GM19328 (cell line): Measurements from ENCODE around the gene PEX16.
A peak's percentile ranks its signal among the peaks of the same experiment; 100 is the strongest.
"Not testable (repeated sequence)": the region's sequence is repeated elsewhere in the genome, so short reads cannot be mapped to it uniquely, and the experiment has no call there.

ENCODE experiments used
- ATAC-seq: cut with Tn5 transposase; IDR thresholded peaks from one replicate; pipeline ENCODE4 v1.9.1; 2021; ENCODE audit warnings: mild to moderate bottlenecking, moderate library complexity; ENCODE audit not compliant: unreplicated experiment

The PEX16 gene

DNA sequence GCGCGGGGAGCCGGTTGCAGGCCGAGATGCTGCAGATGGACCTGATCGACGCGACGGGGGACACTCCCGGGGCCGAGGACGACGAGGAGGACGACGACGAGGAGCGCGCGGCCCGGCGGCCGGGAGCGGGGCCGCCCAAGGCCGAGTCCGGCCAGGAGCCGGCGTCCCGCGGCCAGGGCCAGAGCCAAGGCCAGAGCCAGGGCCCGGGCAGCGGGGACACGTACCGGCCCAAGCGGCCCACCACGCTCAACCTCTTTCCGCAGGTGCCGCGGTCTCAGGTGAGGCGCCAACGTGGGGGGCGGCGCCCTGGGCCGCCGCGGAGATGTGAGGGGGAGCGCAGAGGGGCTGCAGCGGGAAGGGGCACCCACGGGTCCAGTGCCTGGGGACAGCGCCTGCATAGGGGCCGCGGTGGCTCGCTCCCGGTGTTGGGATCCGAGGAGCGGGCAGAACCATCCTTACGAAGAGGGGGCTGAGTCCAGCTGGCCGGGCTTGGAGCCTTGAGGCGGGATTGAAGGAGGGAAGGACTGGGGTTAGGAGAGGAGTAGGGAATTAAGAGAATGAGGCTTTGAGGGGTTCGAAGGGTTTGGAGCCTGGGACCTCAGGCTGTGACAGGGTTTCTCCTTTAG is 17.4 kb downstream of the PEX16 start:
- ATAC-seq: not testable (repeated sequence)

- ATAC-seq: no peak
These were observed 18.1 kb downstream of the PEX16 start for GRCh38 chr11:45899448-45900174.

GRCh38 chr11:45899086-45899447 is 18.6 kb downstream of the PEX16 start:
- ATAC-seq: no peak

DNA sequence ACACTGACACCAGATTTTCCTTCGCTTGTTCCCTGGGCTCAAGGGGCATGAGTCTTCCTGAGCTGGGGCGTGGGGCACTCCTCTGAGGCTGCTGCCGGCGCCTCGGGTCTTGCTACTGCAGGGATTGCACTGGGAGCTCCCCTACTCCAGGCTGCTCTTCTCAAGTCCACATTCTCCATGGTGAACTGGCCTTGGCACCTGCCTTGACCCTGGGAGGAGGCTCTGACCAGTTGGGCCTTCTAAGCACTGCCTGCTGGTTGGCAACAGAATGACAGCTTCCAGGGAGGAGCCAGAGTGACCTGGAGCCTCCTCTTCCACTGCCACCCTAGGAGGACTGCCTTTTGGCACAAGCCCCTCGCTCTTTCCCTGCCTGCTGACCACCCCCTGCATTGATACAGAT is 20.1 kb downstream of the PEX16 start:
- ATAC-seq: no peak

DNA sequence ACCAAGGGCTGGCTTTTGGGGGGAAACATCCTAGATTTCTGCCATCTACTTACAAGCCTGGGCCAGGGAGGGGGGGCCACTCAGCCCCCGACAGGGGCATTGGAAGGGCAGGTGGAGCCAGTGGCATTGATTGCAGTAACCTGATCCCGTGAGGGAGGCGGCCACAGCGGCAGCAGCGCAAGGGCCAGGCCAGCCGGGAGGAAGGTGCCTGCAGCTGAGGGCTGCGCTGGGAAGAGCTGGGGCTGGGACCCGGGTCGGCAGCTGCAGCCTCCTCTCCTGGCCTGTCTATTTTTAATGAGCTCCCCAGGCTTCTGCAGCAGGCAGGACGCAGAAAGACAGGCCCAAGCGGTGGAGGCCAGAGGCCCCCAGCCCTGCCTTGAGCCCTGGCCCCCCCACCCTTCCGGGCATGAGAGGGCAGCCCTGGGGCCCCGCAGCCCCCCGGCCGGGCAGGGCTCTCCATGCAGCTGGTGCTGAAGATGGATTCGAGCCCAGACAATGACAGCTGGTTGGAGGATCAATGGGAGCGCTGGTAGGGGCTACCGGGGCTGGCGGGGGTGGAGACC is 21.2 kb downstream of the PEX16 start:
- no peak for ATAC-seq

DNA sequence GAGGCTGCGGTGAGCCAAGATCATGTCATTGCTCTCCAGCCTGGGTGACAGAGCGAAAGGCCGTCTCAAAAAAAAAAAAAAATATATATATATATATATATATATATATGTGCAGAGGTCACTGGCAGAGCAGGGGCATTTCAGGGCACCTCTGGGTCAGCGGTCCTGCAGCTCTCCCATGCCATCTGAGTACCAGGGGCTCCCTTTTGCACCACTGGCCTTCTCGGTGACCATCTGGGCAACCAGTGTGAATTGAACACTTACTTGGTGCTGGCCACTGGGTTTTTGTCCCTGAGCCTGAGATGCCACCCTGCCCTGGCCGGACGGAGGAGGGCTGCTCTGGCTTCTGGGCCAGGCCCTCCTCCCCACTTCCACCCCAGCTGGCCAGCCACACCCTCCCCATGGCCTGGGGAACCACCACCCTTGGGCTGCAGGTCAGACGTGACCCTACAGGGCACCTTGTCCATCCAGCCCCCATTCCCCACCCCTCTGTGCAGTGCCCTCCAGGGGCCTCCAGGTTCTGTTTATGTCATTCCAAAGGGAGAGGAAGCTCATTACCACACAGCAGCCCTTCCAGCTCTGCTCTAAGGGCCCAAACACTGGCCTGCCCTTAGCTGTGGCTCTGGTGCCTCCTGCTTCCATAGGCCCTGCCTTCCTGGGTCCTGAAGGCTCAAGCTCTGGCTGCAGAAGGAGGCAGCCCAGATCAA is 22.0 kb downstream of the PEX16 start:
- ATAC-seq: no peak

GRCh38 chr11:45894555-45895247 is 23.0 kb downstream of the PEX16 start:
- no peak for ATAC-seq

- no peak for ATAC-seq
These were observed 24.8 kb downstream of the PEX16 start for GRCh38 chr11:45892856-45893255.

- no peak for ATAC-seq
These were observed 26.7 kb downstream of the PEX16 start for GRCh38 chr11:45890886-45891550.

DNA sequence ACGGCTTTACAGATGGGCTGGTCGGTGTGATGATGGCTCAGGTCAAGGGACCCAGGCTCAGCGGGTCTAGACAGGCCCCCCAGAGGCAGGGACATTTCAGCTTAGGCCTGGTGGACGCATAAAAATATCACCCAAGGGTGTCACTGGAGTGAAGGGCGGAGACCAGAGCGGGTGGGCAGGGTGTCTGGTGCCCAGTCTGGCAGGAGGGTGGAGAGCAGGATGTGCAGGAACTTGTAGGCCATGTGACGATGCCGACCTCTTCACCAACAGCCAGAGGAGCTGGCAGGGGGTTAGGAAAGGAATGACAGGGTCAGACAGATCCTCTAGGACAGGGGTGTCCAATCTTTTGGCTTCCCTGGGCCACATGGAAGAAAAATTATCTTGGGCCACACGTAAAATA is 27.7 kb downstream of the PEX16 start:
- ATAC-seq: no peak

GRCh38 chr11:45889555-45889954 is 28.1 kb downstream of the PEX16 start:
- no peak for ATAC-seq

GRCh38 chr11:45887587-45887986 is 30.1 kb downstream of the PEX16 start:
- ATAC-seq: no peak

DNA sequence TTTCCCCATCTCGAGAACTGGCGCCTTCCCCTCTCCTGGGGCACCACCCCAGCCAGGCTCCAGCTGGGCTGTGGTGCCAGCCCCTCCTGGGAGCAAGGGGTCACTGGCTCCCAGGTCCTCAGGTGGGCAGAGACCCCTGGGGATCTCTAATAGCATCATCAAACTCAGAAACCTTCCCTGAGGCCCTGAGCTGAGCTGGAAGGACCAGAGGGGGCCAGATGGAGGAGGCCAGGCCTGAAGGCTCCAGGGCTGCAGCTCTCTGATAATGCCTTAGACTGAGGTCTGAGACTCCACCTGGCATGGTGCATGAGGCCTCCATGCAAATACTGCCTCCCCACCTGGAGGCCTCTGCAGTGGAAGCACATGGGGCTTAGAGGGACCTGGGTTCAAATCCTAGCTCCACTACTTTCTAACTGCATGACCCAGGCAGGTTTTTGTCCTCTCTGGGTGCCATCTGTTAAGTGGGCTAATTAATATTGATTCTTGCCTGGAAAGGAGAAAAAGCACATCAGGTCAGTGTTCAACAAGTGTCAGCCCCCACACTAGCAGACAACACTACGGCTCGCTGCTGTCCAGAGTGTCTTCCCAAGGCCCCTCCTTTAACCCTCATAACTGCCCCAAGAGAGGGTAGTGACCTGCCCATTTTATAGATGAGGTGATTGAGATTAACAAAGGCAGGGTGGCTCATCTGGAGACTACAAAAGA is 30.7 kb downstream of the PEX16 start:
- ATAC-seq: no peak

DNA sequence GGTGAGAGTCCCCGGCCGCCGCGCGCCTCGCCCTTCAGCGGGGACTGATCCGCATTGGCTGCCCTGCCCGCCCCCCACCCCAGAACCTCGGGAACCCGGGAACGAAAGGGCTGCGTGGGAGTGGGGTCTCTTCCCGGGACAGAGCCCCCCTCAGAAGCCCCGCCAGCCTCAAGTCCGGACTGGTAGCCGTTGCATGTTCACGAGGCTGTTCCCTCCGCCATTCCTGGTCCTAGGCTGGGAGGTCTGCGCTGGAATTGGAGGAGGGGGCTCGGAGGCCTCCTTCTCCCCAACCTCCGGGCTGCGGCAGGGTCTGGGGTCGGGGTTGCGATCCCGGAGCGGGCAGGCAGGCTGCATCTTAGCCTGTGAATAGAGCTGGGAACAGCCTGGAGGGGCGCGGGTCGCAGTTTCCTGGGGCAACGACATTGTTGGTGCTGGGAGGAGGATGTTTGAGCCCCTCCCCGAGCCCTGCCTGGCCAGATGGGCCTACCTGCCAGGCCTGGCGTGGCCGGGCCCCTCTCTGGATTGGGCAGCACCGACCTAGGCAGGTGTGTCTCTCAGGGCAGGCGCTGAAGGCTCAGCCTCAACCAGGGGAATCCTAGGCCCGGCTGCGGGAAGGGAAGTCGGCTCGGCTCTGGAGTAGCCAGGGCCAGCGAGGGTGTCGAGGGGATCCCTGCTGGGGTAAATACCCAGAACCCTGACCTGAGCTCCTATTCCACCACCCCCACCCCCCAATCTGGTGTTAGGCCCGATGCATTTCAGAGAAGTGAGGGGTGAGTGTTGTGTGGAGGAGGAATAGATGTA is 31.6 kb downstream of the PEX16 start:
- ATAC-seq: no peak

DNA sequence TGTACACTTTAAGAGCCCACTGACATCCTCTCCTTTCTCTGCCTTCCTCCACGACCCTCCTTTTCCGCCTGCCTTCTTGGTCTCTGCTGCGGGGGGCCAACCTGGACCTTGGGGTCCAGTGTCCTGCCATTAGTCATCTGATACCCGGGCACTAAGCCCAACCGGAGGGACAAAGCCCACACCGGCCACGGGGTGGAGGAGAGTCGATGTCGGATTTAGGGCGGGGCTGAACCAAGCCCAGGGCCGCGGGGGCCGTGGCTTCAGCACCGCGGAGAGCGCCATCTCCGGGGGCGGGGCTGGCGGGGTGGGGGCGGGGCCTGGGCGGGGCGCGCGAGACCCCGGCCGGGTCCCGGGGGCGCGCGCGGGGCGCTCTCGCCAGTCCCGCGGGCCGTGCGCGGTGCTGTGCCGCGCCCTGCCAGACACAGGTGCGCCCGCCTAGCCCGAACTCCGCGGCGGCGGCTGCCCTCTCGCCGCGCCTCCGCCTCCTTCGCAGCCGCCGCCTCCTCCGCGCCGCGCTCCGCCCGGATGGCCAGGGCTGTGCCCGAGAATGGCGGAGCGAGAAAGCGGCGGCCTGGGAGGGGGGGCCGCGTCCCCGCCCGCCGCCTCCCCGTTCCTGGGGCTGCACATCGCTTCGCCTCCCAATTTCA is 32.3 kb downstream of the PEX16 start, which contains the start of gene MAPK8IP1:
TSS of gene MAPK8IP1 (plus strand) at position 378 of the 647 bp plus-strand sequence. CDS start at position 548, 170 bp downstream.
- ATAC-seq: peak; percentile 66

DNA sequence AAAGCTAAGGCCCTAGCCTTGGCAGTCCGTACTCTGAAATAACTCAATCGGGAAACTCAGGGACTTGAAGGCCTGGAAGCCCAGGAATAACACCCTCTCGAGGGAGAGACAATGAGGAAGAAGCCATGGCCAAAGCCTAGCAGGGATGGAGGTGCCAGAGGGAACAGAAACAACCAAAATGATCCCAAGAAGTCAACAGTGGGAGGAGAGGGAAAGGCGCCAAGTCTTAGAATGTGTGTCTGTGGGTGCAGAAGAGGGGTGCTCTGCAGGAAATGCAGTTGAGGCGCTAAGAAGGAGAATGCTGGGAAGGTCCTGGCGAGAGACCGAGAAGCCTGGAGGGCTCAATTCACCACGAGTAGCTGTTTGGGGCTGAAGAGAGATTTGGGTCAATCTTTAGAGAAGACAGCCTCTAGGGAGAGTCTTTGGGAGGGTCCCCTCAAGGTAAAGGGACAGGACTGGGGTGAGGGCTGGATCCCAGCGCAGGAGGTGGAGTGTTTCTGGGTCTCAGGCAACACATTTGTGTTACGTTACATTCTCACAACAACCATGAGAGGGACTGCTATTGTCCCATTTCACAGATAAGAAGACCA is 33.0 kb downstream of the PEX16 start:
- no peak for ATAC-seq

- ATAC-seq: no peak
These were observed 35.8 kb downstream of the PEX16 start for GRCh38 chr11:45881708-45882368.
